ENCODE measurements around the gene TNNT2.

DNA sequence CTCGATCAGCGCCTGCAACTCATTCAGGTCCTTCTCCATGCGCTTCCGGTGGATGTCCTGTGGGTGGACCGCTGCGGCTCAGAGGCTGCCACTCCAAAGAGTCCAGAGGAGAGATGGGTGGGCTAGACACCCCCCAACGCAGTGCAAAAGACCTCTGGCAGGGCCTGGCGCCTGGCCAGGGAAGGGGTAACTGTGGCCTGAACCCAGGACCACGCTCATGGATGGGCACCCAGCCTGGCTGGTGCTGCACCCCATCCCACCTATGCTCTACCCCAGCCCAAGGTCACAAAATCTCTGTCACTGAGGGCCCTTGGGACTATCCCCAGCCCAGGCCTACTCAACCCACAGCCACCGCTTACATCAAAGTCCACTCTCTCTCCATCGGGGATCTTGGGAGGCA is 12.2 kb downstream of the TNNT2 start:
- TF ChIP-seq, protein P1, sequence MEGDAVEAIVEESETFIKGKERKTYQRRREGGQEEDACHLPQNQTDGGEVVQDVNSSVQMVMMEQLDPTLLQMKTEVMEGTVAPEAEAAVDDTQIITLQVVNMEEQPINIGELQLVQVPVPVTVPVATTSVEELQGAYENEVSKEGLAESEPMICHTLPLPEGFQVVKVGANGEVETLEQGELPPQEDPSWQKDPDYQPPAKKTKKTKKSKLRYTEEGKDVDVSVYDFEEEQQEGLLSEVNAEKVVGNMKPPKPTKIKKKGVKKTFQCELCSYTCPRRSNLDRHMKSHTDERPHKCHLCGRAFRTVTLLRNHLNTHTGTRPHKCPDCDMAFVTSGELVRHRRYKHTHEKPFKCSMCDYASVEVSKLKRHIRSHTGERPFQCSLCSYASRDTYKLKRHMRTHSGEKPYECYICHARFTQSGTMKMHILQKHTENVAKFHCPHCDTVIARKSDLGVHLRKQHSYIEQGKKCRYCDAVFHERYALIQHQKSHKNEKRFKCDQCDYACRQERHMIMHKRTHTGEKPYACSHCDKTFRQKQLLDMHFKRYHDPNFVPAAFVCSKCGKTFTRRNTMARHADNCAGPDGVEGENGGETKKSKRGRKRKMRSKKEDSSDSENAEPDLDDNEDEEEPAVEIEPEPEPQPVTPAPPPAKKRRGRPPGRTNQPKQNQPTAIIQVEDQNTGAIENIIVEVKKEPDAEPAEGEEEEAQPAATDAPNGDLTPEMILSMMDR (IDR thresholded peaks at IDR 0.05) = no peak
- no peak for TF ChIP-seq EZH2 (IDR thresholded peaks at IDR 0.05; ENCODE audit: borderline replicate concordance, insufficient read depth, low read depth, low read length, poor library complexity, severe bottlenecking)

Measured in B cell (primary cell).